ENCODE results near the gene ARL10.
"Not testable (repeated sequence)": the region's sequence is repeated elsewhere in the genome, so short reads cannot be mapped to it uniquely, and the experiment has no call there.

Gene ARL10

GRCh38 chr5:176407456-176408251, 42.4 kb downstream of the ARL10 start:
- Histone ChIP-seq H3K9me3 (no peaks in the 10 kb centered on the region), H3K27me3 (no peaks in the 10 kb centered on the region), H3K27ac (no peak overlapping the region), H3K4me1 (ENCODE audit: control insufficient read depth in 1 of 2, insufficient read depth in 1 of 2, low read depth in 1 of 2, low read length in 1 of 2) (no peaks in the 10 kb centered on the region), H3K36me3 (peaks cover 54% of the 10 kb centered on the region), H3K4me3 (ENCODE audit: low read depth in 1 of 2, low read length in 1 of 2) (no peak overlapping the region)
- TF ChIP-seq, protein P1, sequence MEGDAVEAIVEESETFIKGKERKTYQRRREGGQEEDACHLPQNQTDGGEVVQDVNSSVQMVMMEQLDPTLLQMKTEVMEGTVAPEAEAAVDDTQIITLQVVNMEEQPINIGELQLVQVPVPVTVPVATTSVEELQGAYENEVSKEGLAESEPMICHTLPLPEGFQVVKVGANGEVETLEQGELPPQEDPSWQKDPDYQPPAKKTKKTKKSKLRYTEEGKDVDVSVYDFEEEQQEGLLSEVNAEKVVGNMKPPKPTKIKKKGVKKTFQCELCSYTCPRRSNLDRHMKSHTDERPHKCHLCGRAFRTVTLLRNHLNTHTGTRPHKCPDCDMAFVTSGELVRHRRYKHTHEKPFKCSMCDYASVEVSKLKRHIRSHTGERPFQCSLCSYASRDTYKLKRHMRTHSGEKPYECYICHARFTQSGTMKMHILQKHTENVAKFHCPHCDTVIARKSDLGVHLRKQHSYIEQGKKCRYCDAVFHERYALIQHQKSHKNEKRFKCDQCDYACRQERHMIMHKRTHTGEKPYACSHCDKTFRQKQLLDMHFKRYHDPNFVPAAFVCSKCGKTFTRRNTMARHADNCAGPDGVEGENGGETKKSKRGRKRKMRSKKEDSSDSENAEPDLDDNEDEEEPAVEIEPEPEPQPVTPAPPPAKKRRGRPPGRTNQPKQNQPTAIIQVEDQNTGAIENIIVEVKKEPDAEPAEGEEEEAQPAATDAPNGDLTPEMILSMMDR (IDR thresholded peaks at IDR 0.05), result no peak

DNA sequence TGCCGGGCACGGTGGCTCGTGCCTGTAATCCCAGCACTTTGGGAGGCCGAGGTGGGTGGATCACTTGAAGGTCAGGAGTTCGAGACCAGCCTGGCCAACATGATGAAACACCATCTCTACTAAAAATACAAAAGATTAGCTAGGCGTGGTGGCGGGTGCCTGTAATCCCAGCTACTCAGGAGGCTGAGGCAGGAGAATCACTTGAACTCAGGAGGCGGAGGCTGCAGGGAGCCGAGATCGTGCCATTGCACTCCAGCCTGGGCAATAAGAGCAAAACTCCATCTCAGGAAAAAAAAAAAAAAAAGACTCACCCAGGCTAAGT, 42.9 kb downstream of the ARL10 start:
- H3K27ac ChIP-seq; H3K4me3 ChIP-seq (ENCODE audit: low read depth in 1 of 2, low read length in 1 of 2); H3K4me1 ChIP-seq (ENCODE audit: control insufficient read depth in 1 of 2, insufficient read depth in 1 of 2, low read depth in 1 of 2, low read length in 1 of 2); H3K27me3 ChIP-seq; H3K9me3 ChIP-seq: not testable (repeated sequence)
- peaks cover 54% of the 10 kb centered on the region for H3K36me3 ChIP-seq

- TF ChIP-seq, protein P1 (IDR thresholded peaks at IDR 0.05), result no peak
- Histone ChIP-seq H3K9me3 (no peaks in the 10 kb centered on the region), H3K27me3 (no peaks in the 10 kb centered on the region), H3K4me1 (ENCODE audit: control insufficient read depth in 1 of 2, insufficient read depth in 1 of 2, low read depth in 1 of 2, low read length in 1 of 2) (no peaks in the 10 kb centered on the region), H3K27ac (no peak overlapping the region), H3K4me3 (ENCODE audit: low read depth in 1 of 2, low read length in 1 of 2) (no peak overlapping the region), H3K36me3 (peaks cover 53% of the 10 kb centered on the region)
These were observed 43.3 kb downstream of the ARL10 start for GRCh38 chr5:176408590-176408989.

- peaks cover 46% of the 10 kb centered on the region for H3K36me3 ChIP-seq
- no peaks in the 10 kb centered on the region for H3K9me3 ChIP-seq
- H3K4me3 ChIP-seq (ENCODE audit: low read depth in 1 of 2, low read length in 1 of 2), result no peak overlapping the region
- H3K27ac ChIP-seq, result no peak overlapping the region
- H3K4me1 ChIP-seq (ENCODE audit: control insufficient read depth in 1 of 2, insufficient read depth in 1 of 2, low read depth in 1 of 2, low read length in 1 of 2), result no peaks in the 10 kb centered on the region
- TF ChIP-seq, protein P1 (IDR thresholded peaks at IDR 0.05), result no peak
- no peaks in the 10 kb centered on the region for H3K27me3 ChIP-seq
These were observed 44.5 kb downstream of the ARL10 start for GRCh38 chr5:176409765-176410164.

- H3K4me1 ChIP-seq (ENCODE audit: control insufficient read depth in 1 of 2, insufficient read depth in 1 of 2, low read depth in 1 of 2, low read length in 1 of 2), result peaks cover 2 to 3% of the 10 kb centered on the region in 2 experiments
- H3K36me3 ChIP-seq, result peaks cover 44% of the 10 kb centered on the region
- no peaks in the 10 kb centered on the region for H3K9me3 ChIP-seq
- H3K27ac ChIP-seq, result no peak overlapping the region
- TF ChIP-seq, protein P1 (IDR thresholded peaks at IDR 0.05), result no peak
- no peak overlapping the region for H3K4me3 ChIP-seq (ENCODE audit: low read depth in 1 of 2, low read length in 1 of 2)
- H3K27me3 ChIP-seq, result no peaks in the 10 kb centered on the region
These were observed 45.3 kb downstream of the ARL10 start for GRCh38 chr5:176410486-176411180.
